ENCODE data around the gene TNFAIP8. TPM values are rescaled to one million over a fixed set of nuclear protein-coding genes. Genes with fewer than 3 reads are reported as not detected.

The TNFAIP8 gene
- total and polyA plus RNA-seq, 7 experiments from 2014 or later = 102 to 285 (median 156) TPM

GRCh38 chr5:119343052-119343451 lies 12.8 kb upstream of the TNFAIP8 start:
- Mint-ChIP-seq H3K9me3 (no peaks in the 10 kb centered on the region), H3K27ac (peak overlapping the region; percentile 29 to 99 (median 94)), H3K36me3 (peaks cover 0 to 56% (median 7%) of the 10 kb centered on the region in 5 donors), H3K27me3 (no peaks in the 10 kb centered on the region), H3K4me3 (peak overlapping the region; percentile 38 to 94 (median 81)), H3K4me1 (peaks cover 75 to 98% (median 97%) of the 10 kb centered on the region in 7 donors)
- ChIA-PET POLR2A (interaction anchor here (0.9 to 7.2 kb wide), 6 partner anchors 11 to 70 kb away, joined by 4 to 41 read pairs (median 10); partner anchors contain the start of gene TNFAIP8), CTCF (interaction anchor here (1.1 kb wide), 1 partner anchor 16 kb away, joined by 3 read pairs; no protein-coding TSS in a partner anchor)
- no peaks in the 10 kb centered on the region for H3K27me3 ChIP-seq (ENCODE audit: control insufficient read depth in 2 of 2, insufficient read depth in 2 of 2, low read length in 2 of 2)
- ATAC-seq (no peak), DNase-seq (no peak)
- H3K36me3 ChIP-seq (ENCODE audit: control insufficient read depth in 2 of 3, insufficient read depth in 3 of 3, low read length in 3 of 3) = no peaks in the 10 kb centered on the region
- H3K27ac ChIP-seq (ENCODE audit: low read depth, low read length) = peak overlapping the region; percentile 14
- H3K4me3 ChIP-seq (ENCODE audit: low read length) = no peak overlapping the region
- H3K4me1 ChIP-seq (ENCODE audit: control insufficient read depth in 2 of 2, insufficient read depth in 2 of 2, low read length in 2 of 2) = peaks cover 91 to 95% of the 10 kb centered on the region in 2 donors
- intact Hi-C loops (cut with micrococcal nuclease) = loop anchor here in 1 of 2 donors (5.0 kb wide), 1 partner anchor 321 kb away; no protein-coding TSS in a partner anchor
- no peaks in the 10 kb centered on the region for H3K9me3 ChIP-seq (ENCODE audit: control insufficient read depth in 2 of 3, low read length in 3 of 3)

DNA sequence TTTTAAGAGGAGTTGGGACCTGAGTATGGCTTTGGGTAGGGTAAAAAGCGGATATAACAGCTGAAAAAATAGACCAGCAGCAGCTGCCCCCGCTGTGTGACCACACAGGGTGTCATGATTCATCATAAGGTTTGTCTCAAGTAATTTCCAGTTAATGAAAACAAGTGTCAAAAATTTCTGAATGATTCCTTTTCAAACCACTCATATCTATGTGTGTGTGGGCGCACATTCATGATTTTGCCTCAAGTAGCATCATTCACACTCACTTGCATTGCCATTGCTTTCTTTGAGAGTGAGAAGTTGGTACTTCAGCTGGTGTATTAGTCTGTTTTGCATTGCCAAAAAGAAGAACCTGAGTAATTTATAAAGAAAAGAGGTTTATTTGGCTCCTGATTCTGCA lies 12.1 kb upstream of the TNFAIP8 start:
- H3K4me3 Mint-ChIP-seq = peak overlapping the region in 7 of 10 donors; percentile 25 to 94 (median 29)
- no peaks in the 10 kb centered on the region for H3K9me3 ChIP-seq (ENCODE audit: control insufficient read depth in 2 of 3, low read length in 3 of 3)
- H3K27ac ChIP-seq (ENCODE audit: low read depth, low read length) = peak overlapping the region; percentile 15
- peaks cover 88% of the 10 kb centered on the region in 2 donors for H3K4me1 ChIP-seq (ENCODE audit: control insufficient read depth in 2 of 2, insufficient read depth in 2 of 2, low read length in 2 of 2)
- no peaks in the 10 kb centered on the region for H3K27me3 ChIP-seq (ENCODE audit: control insufficient read depth in 2 of 2, insufficient read depth in 2 of 2, low read length in 2 of 2)
- no peaks in the 10 kb centered on the region for H3K27me3 Mint-ChIP-seq
- H3K4me3 ChIP-seq (ENCODE audit: low read length) = no peak overlapping the region
- H3K36me3 ChIP-seq (ENCODE audit: control insufficient read depth in 2 of 3, insufficient read depth in 3 of 3, low read length in 3 of 3) = no peaks in the 10 kb centered on the region
- H3K4me1 Mint-ChIP-seq = peaks cover 71 to 98% (median 96%) of the 10 kb centered on the region in 7 donors
- peak overlapping the region in 8 of 9 donors; percentile 29 to 95 (median 66) for H3K27ac Mint-ChIP-seq
- intact Hi-C loops (cut with micrococcal nuclease) = loop anchor here in 1 of 2 donors (5.0 kb wide), 1 partner anchor 321 kb away; no protein-coding TSS in a partner anchor
- DNase-seq (no peak), ATAC-seq (no peak)
- no peaks in the 10 kb centered on the region for H3K9me3 Mint-ChIP-seq
- ChIA-PET POLR2A (interaction anchor here (0.6 to 7.2 kb wide), 5 partner anchors 10 to 71 kb away, joined by 3 to 41 read pairs (median 14); partner anchors contain the start of gene TNFAIP8), CTCF (interaction anchor here (0.6 to 1.2 kb wide), 4 partner anchors 9 to 164 kb away, joined by 3 to 5 read pairs (median 3); no protein-coding TSS in a partner anchor)
- peaks cover 0 to 49% (median 10%) of the 10 kb centered on the region in 5 donors for H3K36me3 Mint-ChIP-seq

GRCh38 chr5:119344231-119344630 lies 11.6 kb upstream of the TNFAIP8 start:
- Histone ChIP-seq H3K27me3 (ENCODE audit: control insufficient read depth in 2 of 2, insufficient read depth in 2 of 2, low read length in 2 of 2) (no peaks in the 10 kb centered on the region), H3K9me3 (ENCODE audit: control insufficient read depth in 2 of 3, low read length in 3 of 3) (no peaks in the 10 kb centered on the region), H3K36me3 (ENCODE audit: control insufficient read depth in 2 of 3, insufficient read depth in 3 of 3, low read length in 3 of 3) (no peaks in the 10 kb centered on the region), H3K4me1 (ENCODE audit: control insufficient read depth in 2 of 2, insufficient read depth in 2 of 2, low read length in 2 of 2) (peaks cover 88% of the 10 kb centered on the region in 2 donors), H3K4me3 (ENCODE audit: low read length) (no peak overlapping the region), H3K27ac (ENCODE audit: low read depth, low read length) (peak overlapping the region; percentile 15)
- H3K4me3 Mint-ChIP-seq = peak overlapping the region in 7 of 10 donors; percentile 25 to 94 (median 29)
- H3K4me1 Mint-ChIP-seq = peaks cover 73 to 98% (median 96%) of the 10 kb centered on the region in 7 donors
- ChIA-PET CTCF (interaction anchor here (1.1 to 1.2 kb wide), 3 partner anchors 10 to 164 kb away, joined by 3 read pairs; no protein-coding TSS in a partner anchor), POLR2A (interaction anchor here (0.6 to 7.2 kb wide), 5 partner anchors 9 to 72 kb away, joined by 3 to 41 read pairs (median 14); partner anchors contain the start of gene TNFAIP8)
- intact Hi-C loops (cut with micrococcal nuclease) = loop anchor here in 1 of 2 donors (5.0 kb wide), 1 partner anchor 322 kb away; no protein-coding TSS in a partner anchor
- H3K27ac Mint-ChIP-seq = peak overlapping the region; percentile 5 to 95 (median 54)
- H3K36me3 Mint-ChIP-seq = peaks cover 0 to 54% (median 10%) of the 10 kb centered on the region in 5 donors
- DNase-seq (no peak), ATAC-seq (no peak)
- H3K27me3 Mint-ChIP-seq = no peaks in the 10 kb centered on the region
- H3K9me3 Mint-ChIP-seq = no peaks in the 10 kb centered on the region

GRCh38 chr5:119345861-119346260 lies 10.0 kb upstream of the TNFAIP8 start:
- Histone ChIP-seq H3K36me3 (ENCODE audit: control insufficient read depth in 2 of 3, insufficient read depth in 3 of 3, low read length in 3 of 3) (no peaks in the 10 kb centered on the region), H3K27ac (ENCODE audit: low read depth, low read length) (peak overlapping the region; percentile 26), H3K4me3 (ENCODE audit: low read length) (peak overlapping the region; percentile 15), H3K4me1 (ENCODE audit: control insufficient read depth in 2 of 2, insufficient read depth in 2 of 2, low read length in 2 of 2) (peaks cover 85 to 88% of the 10 kb centered on the region in 2 donors), H3K27me3 (ENCODE audit: control insufficient read depth in 2 of 2, insufficient read depth in 2 of 2, low read length in 2 of 2) (no peaks in the 10 kb centered on the region), H3K9me3 (ENCODE audit: control insufficient read depth in 2 of 3, low read length in 3 of 3) (no peaks in the 10 kb centered on the region)
- Mint-ChIP-seq H3K36me3 (peaks cover 0 to 47% (median 10%) of the 10 kb centered on the region in 5 donors), H3K4me1 (peaks cover 63 to 98% (median 96%) of the 10 kb centered on the region in 7 donors), H3K27ac (peak overlapping the region in 8 of 9 donors; percentile 59 to 96 (median 76)), H3K4me3 (peak overlapping the region in 9 of 10 donors; percentile 41 to 79 (median 72)), H3K9me3 (no peaks in the 10 kb centered on the region), H3K27me3 (no peaks in the 10 kb centered on the region)
- intact Hi-C loops (cut with micrococcal nuclease) = loop anchor here in 1 of 2 donors (1.0 kb wide), 2 partner anchors 9 kb away; no protein-coding TSS in a partner anchor
- POLR2A ChIA-PET = interaction anchor here (2.0 to 7.2 kb wide), 4 partner anchors 8 to 35 kb away, joined by 5 to 41 read pairs (median 7); partner anchors contain the start of gene TNFAIP8
- ATAC-seq (no peak), DNase-seq (no peak)
- CTCF ChIA-PET = interaction anchor here (0.6 kb wide), 1 partner anchor 92 kb away, joined by 3 read pairs; no protein-coding TSS in a partner anchor

DNA sequence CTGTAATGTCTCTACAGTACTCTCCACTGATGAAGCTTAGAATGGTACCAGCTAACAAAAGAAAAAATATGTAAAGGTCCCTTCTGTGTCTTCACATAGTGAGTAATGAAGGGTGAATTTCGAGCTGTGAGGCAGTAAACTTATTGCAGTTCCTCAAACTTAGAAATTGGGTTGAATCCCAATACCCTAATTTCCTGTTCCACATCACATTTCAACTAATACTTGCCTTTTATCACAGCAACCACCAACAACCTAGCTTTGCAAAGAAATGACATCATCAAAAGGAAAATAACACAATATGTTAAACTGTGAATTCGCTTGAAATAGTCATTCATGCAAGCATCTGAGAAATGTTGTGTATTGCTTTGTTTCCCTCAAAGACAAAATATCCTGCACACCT lies 9.4 kb upstream of the TNFAIP8 start:
- Histone ChIP-seq H3K36me3 (ENCODE audit: control insufficient read depth in 2 of 3, insufficient read depth in 3 of 3, low read length in 3 of 3) (no peaks in the 10 kb centered on the region), H3K4me3 (ENCODE audit: low read length) (peak overlapping the region; percentile 15), H3K4me1 (ENCODE audit: control insufficient read depth in 2 of 2, insufficient read depth in 2 of 2, low read length in 2 of 2) (peaks cover 79 to 83% of the 10 kb centered on the region in 2 donors), H3K9me3 (ENCODE audit: control insufficient read depth in 2 of 3, low read length in 3 of 3) (no peaks in the 10 kb centered on the region), H3K27me3 (ENCODE audit: control insufficient read depth in 2 of 2, insufficient read depth in 2 of 2, low read length in 2 of 2) (no peaks in the 10 kb centered on the region), H3K27ac (ENCODE audit: low read depth, low read length) (no peak overlapping the region)
- peak overlapping the region in 9 of 10 donors; percentile 41 to 79 (median 66) for H3K4me3 Mint-ChIP-seq
- DNase-seq = no peak
- ChIA-PET CTCF (interaction anchor here (0.6 kb wide), 1 partner anchor 93 kb away, joined by 3 read pairs; no protein-coding TSS in a partner anchor), POLR2A (interaction anchor here (2.0 to 7.2 kb wide), 4 partner anchors 8 to 35 kb away, joined by 5 to 41 read pairs (median 7); partner anchors contain the start of gene TNFAIP8)
- H3K27me3 Mint-ChIP-seq = no peaks in the 10 kb centered on the region
- peak overlapping the region in 7 of 9 donors; percentile 62 to 96 (median 78) for H3K27ac Mint-ChIP-seq
- peak; percentile 11 for ATAC-seq
- intact Hi-C loops (cut with micrococcal nuclease) = loop anchor here in 1 of 2 donors (1.0 kb wide), 1 partner anchor 9 kb away; no protein-coding TSS in a partner anchor
- no peaks in the 10 kb centered on the region for H3K9me3 Mint-ChIP-seq
- H3K36me3 Mint-ChIP-seq = peaks cover 0 to 45% (median 10%) of the 10 kb centered on the region in 5 donors
- peaks cover 61 to 98% (median 96%) of the 10 kb centered on the region in 7 donors for H3K4me1 Mint-ChIP-seq

GRCh38 chr5:119347574-119347973 lies 8.2 kb upstream of the TNFAIP8 start:
- intact Hi-C loops (cut with micrococcal nuclease) = no loop called here
- ATAC-seq (no peak), DNase-seq (no peak)
- Mint-ChIP-seq H3K9me3 (no peaks in the 10 kb centered on the region), H3K27ac (peak overlapping the region in 8 of 9 donors; percentile 51 to 96 (median 68)), H3K4me3 (peak overlapping the region in 6 of 10 donors; percentile 27 to 77 (median 52)), H3K36me3 (peaks cover 0 to 38% (median 15%) of the 10 kb centered on the region in 5 donors), H3K27me3 (no peaks in the 10 kb centered on the region), H3K4me1 (peaks cover 63 to 98% (median 96%) of the 10 kb centered on the region in 7 donors)
- ChIA-PET POLR2A (interaction anchor here (0.7 to 7.2 kb wide), 6 partner anchors 9 to 80 kb away, joined by 3 to 41 read pairs (median 6); partner anchors contain the start of gene TNFAIP8), CTCF (interaction anchor here (1.0 kb wide), 1 partner anchor 32 kb away, joined by 5 read pairs; no protein-coding TSS in a partner anchor)
- Histone ChIP-seq H3K4me1 (ENCODE audit: control insufficient read depth in 2 of 2, insufficient read depth in 2 of 2, low read length in 2 of 2) (peaks cover 73 to 80% of the 10 kb centered on the region in 2 donors), H3K9me3 (ENCODE audit: control insufficient read depth in 2 of 3, low read length in 3 of 3) (no peaks in the 10 kb centered on the region), H3K27ac (ENCODE audit: low read depth, low read length) (no peak overlapping the region), H3K4me3 (ENCODE audit: low read length) (no peak overlapping the region), H3K27me3 (ENCODE audit: control insufficient read depth in 2 of 2, insufficient read depth in 2 of 2, low read length in 2 of 2) (no peaks in the 10 kb centered on the region), H3K36me3 (ENCODE audit: control insufficient read depth in 2 of 3, insufficient read depth in 3 of 3, low read length in 3 of 3) (no peaks in the 10 kb centered on the region)

All from naive thymus-derived CD4-positive, alpha-beta T cell (primary cell).